GM19438 (cell line): ENCODE data around the gene POU6F2.

Experiments used
- ATAC-seq: cut with Tn5 transposase; IDR thresholded peaks from one replicate; pipeline ENCODE4 v1.9.1; 2021; ENCODE audit warnings: low read depth; ENCODE audit not compliant: unreplicated experiment

The POU6F2 gene

GRCh38 chr7:39332142-39332541, 354.4 kb downstream of the POU6F2 start:
- no peak for ATAC-seq

- ATAC-seq, result no peak
Observed at GRCh38 chr7:39333701-39334100, 356.0 kb downstream of the POU6F2 start.

DNA sequence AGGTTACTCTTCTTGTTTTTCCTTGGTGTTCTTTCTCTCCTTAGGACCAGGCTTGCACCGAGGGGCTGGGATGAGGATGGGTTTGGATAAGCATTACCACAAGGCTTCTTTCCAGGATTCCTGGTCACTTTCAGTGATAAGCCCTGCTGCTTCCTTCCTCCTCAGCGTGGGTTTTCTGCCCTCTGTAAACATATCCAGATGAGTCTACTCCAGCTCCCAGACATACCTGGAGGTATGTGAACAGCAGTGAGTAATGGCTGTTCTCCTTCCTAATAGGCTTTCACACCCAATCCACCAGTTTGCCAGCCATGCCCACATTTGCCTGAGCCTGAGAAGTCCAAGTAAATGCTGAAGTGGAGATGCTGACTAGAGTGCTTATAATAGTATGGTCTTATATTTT, 358.7 kb downstream of the POU6F2 start:
- ATAC-seq, result no peak

- ATAC-seq, result no peak
Observed at GRCh38 chr7:39338716-39339115, 361.0 kb downstream of the POU6F2 start.

DNA sequence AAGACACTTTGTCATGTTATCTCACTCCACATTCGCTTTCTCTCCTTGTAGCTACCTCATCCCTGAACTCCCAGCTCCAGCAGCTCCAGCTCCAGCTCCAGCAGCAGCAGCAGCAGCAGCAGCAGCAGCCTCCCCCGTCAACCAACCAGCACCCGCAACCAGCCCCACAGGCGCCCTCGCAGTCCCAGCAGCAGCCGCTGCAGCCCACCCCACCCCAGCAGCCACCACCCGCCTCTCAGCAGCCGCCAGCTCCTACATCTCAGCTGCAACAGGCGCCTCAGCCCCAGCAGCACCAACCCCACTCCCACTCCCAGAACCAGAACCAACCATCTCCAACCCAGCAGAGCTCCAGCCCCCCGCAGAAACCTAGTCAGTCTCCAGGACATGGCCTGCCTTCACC, 361.9 kb downstream of the POU6F2 start:
- no peak for ATAC-seq

DNA sequence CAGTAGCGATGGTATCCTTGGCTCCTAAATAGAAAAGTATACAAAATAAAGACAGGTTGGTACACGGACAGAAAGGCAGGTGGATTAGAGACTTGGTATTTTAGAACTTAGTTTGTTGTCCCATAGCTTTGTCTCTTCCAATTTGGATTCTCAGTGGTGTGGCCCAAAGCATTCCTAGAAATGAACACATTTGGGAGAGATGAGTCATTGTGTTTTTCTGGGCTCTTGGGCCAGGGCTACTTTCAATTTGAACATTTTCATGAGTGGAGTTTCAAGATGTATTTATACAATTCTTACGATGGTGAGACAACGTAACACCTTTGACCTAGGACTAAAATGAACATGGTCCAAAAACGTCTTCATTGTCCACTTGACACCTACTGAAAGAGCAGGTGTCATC, 363.4 kb downstream of the POU6F2 start:
- no peak for ATAC-seq

GRCh38 chr7:39342763-39343162, 365.1 kb downstream of the POU6F2 start:
- ATAC-seq, result no peak

DNA sequence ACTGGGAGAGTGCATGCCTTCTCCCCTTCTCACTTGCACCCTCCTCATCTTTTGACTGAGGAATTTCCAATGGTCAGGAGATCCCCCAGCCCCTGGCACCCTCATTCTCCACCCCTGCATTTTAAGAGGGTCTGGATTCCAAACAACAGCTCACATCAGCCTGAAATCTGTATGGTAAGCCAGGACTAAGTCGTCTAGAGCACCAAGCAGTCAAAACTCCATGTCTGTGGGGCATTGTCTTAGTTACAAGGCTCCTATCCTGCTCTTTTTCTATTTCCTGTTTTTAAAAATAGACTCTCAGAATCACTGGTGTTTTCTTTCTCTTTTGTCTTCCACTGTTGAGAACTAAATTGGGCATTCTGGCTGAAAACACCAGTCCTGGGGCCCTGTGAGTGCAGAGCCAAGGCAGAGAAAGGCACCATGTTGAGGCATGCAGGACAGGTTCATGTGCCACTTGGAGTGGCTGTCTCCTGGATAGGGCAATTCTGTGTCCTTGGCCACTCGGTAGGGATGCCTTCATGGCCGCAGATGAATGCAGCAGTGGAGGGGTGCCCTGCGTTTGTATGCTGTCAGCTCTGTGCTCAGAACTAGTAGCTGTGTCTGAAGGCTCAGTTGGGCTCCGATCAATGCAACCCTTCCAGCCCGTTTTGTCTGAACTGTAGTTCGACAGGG, 371.9 kb downstream of the POU6F2 start:
- ATAC-seq, result no peak

DNA sequence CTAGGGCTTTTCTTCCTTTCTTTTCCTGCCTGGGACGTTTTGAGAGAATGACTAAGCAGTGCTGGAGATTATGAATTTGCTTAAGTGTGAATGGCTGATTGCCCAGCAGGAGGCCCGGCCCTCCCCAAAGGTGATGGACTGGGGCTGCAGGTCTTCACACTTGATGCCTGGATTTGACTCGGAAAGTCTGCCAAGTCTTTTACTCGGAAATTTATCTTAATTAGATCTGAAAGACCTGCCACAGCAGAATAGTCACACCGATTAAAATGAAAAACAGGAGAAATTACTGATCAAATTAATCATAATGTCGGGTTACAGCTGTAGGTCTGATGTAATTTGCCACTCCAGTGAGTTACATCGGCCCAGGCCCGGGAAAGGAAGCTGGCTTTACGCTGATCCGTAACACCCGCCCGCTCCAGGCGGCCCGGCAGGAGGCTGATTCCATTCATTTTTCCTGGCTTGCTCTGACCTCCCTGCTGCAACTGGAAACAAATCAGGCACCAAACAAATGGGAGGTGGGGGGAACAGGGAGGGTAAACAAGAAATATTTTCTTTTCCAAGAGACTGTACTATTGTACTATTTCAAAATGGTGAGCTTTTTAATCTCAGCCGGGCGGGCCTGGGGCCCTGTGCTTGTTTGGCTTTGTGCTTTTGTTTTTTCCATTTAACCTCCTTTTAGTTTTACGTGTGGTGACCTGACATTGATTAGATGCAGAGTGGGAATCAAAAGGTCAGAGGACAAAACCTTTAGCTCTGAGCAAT, 376.1 kb downstream of the POU6F2 start:
- no peak for ATAC-seq

DNA sequence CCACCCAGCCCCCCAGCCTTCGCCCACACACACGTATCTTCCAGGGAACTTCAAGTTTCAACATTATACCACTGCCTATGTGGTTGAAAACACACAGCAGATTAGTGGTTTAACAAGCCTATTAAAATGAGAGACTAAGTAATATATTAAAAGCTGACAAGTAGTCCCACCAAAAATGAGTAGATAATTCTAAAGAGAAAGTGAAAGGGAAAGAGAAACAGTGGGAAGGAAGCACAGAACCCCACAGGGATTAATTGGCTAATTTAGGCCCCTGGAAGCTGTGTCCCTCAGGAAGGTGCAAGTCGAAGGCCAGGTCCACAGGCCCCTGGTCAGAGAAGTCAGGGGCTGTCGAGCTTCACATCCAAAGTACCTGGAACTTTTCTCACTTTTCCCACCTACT, 378.0 kb downstream of the POU6F2 start:
- no peak for ATAC-seq

DNA sequence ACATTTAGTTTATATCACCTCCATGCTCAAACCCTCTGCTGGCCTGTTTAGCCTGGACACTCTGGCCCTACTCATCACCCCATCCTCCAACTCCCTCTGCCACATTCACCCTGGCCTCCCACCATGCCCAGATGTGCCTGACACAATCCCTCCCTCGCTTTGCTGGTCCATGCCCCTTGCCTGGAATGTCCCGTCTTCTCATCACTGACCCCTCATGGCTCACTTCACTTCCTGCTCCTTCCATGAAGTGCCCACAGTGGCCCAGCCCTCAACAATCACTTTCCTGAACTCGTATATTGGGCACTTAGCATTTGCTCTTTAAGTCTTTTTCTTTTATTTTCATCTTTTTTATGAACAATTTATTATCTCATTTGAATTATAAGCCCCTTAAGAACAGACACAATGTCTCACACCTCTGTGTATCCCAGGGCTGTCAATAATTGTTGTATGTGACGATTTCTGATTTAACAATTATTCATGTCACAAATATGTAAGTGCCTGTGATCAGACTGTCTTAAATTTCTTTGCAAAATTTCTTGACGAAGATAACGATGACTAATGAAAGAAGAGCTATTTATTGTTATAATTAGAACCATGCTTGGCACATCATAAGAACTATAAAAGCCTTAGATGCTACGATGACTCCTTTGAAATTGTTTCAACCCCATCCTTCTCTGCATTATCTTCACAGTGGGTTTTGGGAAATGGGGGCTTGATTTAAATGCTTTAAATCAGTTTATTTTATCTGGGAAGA, 378.6 kb downstream of the POU6F2 start:
- ATAC-seq, result no peak

DNA sequence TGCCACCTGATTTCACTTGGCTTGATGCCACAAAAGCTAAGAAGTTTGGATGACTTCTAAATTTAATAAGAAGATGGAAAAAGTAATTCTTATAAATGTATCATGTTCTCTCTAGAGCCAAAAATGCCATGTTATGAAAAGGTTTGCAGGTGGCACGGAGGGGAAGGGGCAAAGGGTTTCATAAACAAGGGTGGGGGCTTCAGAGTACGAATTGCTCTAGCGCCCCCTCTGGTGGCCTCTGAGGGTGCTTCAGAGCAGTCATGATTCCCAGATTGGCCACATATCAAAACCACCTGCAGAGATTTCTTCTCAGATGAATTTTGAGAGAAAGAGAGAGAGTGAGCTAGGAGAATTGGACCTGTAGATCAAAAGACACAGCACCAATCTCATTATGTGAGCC, 379.9 kb downstream of the POU6F2 start:
- no peak for ATAC-seq

GRCh38 chr7:39360038-39360437, 382.3 kb downstream of the POU6F2 start:
- ATAC-seq, result peak; percentile 72

DNA sequence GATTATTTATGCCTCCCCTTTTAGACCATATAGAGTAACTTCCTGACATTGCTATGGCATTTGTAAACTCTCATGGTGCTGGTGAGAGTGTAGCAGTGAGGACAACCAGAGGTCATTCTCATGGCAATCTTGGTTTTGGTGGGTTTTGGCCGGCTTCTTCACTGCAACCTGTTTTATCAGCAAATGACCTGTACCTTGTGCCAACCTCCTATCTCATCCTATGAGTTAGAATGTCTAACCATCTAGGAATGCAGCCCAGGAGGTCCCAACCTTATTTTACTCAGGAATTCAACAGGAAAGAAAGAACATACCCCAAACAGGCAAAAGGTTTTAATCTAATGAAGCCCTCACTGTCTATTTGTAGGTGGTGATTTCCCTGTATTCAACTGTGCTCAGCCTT, 383.1 kb downstream of the POU6F2 start:
- no peak for ATAC-seq

DNA sequence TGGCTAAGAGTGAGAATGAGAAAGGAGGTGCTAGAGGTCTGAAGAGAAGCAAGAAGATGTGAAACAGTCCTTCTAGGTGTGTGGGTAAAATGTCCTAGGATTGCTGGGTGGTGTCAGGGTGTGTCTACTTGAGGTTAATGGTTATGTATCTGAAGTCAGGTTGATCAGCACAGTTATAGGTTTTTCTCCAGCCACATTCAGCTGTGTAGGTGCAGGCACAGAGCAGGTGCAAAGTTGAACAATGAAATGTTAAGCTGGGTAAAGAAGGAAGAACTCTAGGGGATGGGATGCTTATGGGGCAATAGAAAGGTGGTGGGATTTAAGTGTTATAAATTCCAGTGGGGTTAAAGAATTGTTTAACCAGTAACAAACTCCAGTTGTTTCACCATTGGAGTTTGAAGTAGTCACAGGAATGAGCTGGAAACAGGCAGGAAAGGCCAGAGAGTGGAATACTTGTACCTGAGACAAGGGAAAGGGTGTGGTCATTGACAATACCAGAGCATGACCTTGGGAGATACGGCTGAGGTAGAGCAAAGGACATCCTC, 388.1 kb downstream of the POU6F2 start:
- no peak for ATAC-seq

DNA sequence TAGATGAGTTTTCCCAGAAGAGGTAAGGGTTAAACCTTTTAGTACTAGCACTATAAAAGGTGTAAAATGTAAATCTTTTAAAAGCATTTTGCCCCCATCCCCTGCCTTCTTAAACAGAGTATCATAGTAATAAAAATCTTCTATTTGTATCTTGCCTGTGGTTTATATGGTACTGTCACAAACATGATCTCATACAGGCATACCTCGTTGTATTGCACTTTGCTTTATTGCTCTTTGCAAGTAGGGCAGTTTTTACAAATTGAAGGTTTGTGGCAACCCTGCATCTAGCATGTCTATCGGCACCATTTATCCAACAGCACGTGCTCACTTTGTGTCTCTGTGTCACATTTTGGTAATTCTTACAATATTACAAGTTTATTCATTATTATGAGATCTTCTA, 389.7 kb downstream of the POU6F2 start:
- ATAC-seq, result no peak

DNA sequence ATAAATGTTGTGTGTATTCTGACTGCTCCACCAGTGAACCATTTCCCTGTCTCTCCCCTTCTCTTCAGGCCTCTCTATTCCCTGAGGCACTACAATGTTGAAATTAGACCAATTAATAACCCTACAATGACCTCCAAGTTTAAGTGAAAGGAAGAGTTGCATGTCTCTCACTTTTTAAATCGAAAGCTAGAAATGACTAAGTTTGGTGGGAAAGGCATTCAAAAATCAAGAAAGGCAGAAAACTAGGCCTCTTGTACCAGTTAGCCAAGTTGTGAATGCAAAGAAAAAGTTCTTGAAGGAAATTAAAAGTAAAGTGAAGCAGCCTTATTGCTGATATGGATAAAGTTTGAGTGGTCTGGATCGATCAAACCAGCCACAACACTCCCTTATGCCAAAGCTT, 390.2 kb downstream of the POU6F2 start:
- no peak for ATAC-seq

DNA sequence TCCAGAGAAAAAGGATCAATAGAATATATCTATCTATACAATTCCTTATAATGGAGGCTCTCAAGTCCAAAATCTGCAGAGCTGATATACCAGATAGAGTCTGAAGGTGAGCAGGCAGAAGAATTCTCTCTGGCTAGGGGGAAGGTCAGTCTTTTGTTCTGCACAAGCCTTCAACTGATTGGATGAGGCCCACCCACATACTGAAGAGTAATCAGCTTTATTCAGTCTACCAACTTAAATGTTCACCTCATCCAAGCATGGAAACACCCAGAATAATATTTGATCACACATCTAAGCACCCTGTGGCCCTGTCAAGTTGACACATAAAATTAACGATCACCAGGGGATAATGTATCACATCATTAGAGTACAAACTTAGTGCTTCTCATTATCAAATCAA, 394.7 kb downstream of the POU6F2 start:
- ATAC-seq, result no peak

- no peak for ATAC-seq
Observed at GRCh38 chr7:39374436-39375040, 396.8 kb downstream of the POU6F2 start.

- ATAC-seq, result no peak
Observed at GRCh38 chr7:39375047-39375873, 397.6 kb downstream of the POU6F2 start.
